CMK (cell line): ENCODE data around the gene HERC3.

Experiments used
- DNase-seq: peaks from one replicate; pipeline ENCODE4 v3.0.0-alpha.2; 2010; ENCODE audit warnings: low read depth

Gene HERC3

DNA sequence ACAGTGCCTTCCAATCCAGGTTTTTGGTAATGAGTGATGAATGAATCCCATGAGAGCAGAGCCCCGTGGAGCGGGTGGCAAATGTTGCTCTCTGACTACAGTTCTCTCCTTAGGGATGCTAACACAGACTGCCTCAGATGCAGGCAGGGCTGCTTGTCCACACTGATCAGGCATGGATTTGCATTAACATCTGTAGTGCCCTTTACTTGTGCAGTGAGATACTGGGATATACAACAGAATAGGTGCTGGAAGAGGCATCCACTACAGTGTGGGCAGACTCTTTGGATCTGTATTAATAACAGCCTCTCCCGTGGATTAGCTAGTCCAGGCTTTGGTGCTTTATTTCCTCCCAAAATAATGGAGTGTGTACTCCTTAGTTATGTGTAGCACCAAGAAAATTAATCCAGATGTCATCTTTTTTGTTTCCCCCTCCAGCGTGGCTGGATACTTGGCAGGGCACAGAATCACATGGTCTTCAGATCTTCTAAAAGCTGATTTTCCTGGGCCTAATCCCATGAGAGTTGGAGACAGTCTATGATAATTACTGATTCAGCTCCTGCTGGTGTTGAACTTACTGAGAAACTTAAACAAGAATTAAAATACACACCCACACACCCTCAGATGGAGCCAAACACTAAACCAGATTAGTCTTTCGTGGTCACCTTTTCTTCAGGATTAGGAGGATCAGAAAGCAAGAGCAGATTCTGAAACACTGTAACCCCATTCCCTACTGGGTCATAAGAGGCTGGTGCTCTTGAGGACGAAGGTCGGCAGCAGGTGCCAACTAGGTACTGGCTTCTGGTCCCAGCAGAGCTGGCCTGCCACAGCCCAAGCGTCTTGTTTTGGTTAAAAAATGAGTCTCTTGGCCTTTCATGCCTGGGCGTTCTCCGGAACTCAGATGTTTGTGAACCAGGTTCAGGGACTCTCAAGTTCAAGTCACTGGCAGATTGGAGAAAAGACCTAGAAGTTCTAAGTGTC is 128.5 kb downstream of the HERC3 start:
- DNase-seq: no peak

DNA sequence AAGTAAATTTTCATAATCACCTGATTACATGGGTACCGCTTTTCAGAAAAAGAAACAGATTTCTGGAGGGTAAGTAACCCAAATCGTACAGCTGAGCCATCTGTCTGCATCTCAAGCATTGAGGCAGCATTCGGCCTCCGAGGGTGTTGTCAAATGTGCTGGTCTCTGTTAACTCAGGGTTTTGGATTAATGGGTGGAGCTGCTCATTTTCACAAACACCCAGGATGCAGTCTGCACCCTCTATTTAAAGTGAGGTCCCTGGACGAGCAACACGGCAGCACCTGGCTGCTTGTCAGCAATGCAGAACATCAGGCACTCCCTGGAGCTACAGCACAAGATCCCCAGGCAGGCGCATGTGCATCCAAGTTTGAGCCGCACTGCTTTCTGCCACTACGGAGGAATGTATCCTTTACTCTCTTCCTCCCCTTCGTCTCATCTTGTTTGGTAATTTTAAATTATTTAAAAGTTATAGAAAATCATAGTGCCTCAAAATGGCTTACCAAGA is 130.0 kb downstream of the HERC3 start:
- no peak for DNase-seq

DNA sequence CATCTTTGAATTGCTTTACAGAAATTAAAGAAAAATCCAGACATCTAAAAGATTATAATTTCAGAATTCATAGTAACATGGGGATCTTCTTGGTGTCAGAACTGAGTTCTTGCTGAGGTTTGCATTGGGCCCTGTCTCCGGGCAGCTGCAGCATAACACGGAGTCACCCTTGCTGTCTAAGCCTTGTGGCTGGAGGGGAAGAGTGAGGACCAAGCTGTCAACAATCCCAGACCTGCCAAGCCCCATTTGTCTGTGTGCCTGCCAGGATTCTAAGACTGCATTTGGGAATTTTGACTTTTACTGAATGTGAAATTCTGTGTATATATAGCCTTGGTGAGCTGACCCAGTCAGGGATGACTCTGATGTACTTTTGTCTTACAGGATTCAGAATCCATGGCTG is 130.5 kb downstream of the HERC3 start:
- DNase-seq: no peak

DNA sequence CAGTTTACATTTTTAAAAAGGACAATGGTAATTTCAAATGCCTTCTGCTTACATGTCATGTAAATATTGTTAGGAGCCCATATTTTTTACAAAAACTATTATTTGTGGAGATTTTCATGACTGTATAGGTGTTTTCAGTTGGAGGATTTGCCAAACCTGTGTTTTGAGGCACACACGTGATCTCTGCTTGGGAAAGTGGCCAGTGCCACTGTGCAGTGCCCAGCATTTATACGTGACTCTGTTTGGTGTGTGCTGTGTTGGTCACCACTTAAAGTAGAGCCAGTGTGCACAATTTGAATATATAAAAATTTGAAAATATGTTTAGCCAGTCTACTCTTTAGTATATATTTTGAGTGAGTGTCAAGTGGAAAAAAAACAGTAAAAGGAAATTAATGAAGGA is 132.1 kb downstream of the HERC3 start:
- DNase-seq: no peak

DNA sequence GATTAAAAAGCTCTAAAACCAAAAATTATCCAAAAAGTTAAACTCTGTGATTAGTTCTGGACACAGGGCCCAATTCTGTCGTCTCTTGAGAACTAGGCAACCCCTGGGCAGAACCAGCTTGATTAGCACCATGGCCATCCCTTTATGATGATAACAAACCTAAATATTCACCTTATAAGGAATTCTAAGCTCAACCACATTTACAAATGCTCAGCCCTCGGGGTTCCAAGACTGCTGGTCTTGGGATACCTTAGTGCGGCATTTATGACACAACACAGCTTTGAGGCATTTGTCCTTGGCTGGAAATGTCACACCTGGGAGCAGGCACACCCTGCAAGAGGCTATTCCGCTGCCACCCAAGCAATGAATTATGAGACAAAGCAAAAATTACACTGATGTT is 132.9 kb downstream of the HERC3 start:
- no peak for DNase-seq

DNA sequence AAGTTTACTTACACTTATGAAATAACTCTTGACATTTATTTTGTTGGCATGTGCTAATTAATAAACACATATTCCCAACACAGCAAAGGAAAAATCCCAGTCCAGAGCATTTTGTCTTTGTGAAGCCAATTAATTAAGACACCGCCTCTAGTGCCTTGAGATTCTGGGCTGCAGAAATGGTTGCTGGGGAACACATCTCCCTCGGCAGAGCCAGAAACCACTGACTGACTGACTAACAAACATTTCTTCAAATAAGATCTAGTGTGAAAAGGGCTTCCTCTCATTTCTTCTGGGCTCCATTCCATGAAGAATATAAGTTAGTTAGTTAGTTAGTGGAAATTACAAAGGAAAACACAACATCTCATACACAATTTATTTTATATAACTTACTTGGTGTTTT is 133.7 kb downstream of the HERC3 start:
- no peak for DNase-seq

DNA sequence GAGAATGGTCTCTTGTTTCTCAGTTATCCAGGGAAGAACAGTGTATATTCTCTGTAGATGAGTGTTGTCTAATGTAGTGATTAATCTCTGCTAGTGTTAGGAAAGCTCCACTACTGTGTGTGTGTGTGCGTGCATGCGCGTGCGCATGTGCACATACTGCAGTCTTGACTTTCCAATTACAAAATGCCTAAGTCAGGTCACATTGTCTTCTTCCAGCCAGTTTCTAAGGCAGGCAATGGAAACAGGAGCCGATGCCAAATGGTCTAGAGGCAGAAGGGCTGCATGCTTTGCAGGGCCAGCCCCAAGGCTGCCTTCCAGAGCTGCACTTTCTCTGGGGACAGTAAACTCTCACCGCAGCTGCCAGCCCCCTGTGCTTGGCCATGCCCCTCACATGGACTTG is 135.9 kb downstream of the HERC3 start:
- no peak for DNase-seq

DNA sequence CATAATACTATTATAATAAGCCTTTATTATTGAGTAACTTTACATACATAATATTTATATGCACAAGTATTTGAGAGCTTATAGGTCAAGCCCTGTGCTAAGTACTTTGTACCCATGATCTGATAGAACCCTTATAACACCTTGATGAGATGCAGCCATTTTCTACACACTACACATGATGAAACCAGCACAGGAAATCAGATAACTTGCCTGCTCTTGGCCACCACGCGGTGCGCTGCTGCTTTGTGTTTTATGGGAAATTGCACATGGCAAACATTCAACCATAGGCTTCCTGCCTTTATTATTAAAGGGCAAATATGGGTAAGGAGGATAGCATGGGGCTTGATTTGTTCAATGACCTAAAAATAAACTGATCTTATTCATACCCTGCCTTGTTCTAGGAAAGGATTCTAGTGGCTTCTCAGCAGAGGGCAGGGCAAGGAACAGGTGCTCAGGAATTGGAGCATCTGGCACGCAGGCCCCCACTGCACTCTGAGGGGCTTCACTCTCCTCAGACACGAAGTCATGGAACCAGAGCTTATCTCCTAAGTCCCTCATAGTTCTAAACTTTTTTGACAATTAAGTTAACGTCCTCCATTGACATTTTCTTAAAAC is 137.0 kb downstream of the HERC3 start:
- DNase-seq: no peak

DNA sequence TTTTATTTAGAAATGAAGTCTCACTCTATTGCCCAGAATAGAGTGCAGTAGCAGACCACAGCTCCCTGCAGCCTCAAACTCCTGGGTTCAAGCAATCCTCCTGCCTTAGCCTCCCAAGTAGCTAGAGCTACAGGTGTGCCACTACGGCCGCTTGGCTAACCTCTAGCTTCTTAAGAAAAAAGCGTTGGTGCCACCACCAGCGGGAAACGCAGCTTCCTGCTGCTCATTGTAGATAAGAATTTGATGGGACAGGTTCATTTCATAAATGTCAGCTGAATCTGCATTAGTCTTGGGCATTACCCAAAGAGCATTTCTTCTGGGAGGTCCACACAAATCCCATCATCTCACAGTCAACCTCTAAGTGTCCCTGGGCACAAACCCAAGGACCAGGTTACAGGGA is 138.5 kb downstream of the HERC3 start:
- DNase-seq: no peak

DNA sequence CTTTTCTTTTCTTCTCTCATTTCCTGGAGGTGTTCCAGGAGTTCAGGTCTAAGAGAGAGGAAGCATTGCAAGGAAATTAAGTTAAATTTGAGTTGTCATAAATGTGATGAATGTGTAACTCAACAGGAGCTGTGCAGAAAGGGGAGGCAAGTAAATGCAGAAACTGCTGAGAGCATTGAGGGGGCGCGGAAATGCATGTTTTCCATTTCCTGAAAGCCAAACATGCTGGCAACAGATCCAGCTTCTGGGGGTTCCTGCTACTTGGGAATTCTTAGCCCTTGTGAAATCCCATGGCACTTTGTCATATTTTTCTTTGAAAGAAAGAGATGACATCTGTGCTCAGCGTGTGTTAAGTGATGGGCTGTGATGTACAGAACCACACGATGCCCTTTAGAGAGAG is 139.1 kb downstream of the HERC3 start:
- DNase-seq: no peak

DNA sequence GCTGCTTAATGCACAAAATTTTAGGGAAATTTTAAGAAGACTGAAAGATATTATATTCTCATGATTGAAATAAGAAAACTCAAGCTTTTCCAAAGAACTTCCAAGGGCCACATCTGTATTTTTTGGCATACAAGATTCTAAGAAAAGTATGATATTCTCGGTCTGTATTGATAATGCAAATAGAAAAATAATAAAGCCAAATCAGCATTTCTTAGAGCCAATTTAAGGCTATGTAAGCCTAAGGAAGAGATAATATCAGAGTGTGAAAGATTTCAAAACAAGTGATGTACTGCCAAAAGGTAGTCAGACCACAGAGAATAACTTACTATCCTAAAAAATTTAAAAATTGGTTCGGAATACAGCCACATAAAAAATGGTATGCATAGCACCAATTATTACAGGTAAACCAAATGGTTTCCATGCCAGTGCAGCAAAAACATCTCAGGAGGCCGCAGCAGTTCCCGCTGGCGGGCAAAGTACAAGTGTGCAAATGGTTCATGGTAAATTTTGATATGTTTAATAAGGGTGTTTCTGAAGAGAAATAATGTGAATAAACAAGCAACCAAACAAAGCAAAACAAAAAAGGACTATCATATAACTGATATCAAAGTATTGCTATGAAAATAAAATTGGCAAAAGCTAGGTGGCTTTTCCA is 140.6 kb downstream of the HERC3 start:
- no peak for DNase-seq

DNA sequence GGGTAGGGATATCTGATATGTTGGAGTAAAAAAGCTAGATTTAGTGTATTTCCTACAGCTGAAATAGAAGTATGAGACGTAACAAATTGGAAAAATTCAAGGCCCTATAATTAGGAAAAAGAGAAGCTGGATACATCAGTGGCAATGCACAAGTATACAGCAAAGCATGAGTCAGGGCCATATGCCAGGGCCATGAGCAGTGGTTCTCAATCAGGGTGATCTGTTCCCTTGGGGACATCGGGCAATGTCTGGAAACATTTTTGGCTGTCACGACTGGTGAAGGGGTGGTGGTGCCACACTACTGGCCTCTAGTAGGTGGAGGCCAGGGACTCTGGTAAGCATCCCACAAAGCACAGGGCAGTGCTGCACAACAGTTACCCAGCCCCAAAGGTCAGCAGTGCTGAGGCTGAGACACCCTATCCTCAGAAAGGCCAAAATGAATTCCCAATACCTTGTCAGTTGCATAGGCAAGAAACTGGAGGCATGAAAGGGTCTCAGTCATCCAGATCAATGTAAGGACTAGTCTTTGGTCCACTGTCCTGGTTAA is 142.2 kb downstream of the HERC3 start:
- no peak for DNase-seq

DNA sequence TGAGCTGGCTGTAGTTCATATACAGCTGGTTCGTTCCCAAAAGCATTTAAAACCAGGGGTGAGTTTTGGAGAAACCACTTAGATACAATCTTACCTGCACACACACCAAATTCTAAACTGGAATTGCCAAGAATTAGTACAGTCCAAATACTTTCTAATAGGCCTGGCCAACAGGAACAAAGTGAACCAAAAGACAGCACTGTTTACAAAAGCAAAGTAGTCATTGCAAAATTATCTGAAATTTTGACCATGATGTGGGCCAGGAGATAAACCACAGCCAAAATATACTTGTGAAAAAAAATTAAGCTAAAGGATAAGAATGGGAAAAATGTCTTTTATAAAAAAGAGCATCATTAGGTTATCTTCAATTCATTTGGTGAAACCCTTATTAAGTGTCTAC is 143.3 kb downstream of the HERC3 start:
- no peak for DNase-seq

DNA sequence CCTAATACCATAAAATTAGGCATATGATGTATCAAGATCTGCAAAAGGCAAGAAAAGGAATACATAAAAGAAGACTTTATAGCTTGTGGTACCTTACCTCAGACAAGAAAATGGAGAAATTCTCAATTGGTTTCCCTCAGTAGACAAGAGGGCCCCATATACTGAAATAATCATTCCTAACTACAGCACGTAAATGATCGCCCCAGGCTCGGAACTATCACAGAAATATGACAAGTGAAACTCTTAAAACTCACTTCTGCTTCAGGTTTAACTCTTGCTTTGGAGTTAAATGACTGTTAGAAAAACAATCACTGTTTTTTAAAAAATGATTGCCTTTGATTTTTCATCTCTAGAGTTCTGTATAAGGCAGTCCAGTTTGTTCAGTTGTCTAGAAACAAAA is 144.0 kb downstream of the HERC3 start:
- DNase-seq: no peak

DNA sequence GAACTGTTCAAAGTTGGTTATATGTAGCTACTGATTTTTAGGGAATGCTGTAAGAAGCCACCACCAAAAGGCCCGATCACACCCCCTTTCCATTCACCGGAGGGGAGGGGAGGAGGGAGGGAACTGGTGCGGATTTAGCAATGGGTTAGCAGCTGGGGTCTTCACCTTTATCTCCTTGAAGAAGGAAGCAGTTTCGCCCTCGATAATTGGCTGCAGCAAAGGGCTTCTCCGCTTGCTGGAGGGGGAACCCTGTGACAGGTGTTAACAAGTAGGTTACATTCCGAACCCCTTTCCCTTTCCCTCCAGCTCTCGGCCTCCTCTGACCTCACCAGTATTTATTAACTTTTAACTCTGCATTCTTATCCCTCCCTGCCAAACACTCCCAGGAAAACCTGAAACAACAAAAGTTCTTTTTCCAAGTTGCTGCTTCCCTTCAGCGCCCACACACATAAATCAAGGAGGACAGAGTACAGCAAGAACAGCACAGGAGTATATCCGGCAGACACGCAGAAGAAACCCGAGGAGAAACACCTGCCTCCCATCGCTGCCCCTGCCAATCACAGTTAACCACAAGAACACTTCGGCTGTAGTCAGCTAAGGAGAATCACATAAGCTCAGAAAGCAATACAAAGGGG is 145.1 kb downstream of the HERC3 start:
- no peak for DNase-seq

DNA sequence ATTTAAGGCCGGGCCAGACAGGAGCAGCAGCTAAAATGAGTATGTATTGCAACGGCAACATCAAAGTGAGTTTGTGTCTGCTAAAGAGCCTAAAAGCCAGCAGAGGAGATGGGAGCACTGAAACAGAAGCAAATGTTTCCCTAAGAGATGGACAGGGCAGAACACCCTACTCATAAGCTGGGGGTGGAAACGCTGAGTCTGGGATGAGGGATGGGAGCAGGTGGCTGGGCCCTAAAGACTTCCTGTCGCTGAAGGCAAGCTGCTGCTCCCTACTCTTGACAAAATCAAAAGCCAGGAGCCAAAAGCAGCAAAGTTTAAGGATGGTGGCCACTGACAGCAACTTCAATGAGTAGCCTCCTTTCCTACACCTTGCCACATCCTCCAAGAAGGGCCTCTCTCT is 145.9 kb downstream of the HERC3 start:
- no peak for DNase-seq

DNA sequence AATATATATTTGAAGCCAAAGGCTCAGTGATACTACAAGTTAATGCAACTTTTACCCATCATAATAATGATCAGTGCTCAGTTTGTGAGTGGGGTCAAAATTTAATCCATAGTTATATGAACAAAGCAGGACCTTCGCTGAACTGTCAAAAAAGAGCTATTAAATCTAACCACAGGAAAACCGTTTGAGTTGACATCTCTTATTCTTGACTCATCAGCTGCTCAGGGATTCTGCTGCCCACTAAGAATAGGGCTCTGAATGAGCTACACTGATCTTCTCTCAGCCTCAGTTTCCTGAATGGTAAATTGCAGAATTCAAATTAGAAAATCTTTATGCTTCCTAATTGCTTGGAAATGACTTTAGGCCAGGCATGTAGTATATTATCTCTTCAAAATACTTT is 150.3 kb downstream of the HERC3 start:
- DNase-seq: no peak

DNA sequence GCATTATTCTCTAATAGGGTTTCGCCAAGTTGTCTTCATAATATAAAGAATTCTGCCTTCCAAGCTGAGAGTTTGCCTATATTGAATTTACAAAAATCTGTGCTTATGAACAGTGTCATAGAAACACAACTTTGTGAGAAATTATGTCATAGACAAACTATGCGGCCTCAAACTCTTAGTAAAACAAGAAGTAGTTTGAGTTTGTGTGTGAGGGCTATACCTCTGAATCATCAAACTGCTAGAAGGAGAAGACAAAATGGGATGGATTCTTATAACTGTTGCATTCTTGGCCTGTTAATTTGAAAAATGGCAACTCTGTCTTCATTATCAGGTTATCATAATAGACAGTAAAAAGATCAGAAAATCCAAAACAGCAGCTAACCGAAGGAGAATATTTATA is 151.4 kb downstream of the HERC3 start:
- no peak for DNase-seq

DNA sequence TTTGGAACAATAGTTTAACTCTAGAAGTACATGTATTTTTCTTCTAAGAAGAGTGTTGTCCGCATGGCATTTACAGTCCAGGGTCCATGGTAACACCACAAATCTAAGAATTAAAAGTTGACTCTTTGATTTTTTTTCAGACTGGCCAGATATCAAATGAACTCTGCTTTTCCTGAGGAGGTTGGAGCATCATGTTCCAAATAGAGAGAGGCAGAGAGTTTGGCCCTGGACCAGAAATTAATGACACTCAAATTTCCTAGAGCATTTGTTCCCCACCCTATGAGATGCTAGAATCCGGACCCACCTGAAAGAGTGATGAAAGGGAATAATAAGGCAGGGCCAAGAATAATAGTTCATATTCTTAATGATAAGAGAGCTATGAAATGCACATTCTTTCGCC is 152.3 kb downstream of the HERC3 start:
- no peak for DNase-seq

DNA sequence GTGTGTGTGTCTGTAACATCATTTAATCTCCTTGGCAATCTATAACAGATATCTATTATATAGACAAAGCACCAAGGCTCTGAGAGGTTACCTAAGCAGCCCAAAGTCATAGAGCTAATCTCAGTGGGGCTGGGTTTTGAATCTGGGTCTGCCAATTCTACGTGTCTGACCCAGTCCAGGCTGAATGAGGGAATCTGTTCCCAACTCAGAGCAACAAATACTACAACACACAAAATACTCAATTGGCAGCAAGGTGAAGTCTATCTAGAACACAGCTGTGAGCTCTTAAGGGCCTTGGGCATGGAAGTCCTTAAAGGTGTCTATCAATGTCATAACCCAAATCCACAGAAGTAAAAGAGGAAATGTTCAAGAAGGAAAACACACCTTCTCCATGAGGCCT is 152.9 kb downstream of the HERC3 start:
- no peak for DNase-seq

DNA sequence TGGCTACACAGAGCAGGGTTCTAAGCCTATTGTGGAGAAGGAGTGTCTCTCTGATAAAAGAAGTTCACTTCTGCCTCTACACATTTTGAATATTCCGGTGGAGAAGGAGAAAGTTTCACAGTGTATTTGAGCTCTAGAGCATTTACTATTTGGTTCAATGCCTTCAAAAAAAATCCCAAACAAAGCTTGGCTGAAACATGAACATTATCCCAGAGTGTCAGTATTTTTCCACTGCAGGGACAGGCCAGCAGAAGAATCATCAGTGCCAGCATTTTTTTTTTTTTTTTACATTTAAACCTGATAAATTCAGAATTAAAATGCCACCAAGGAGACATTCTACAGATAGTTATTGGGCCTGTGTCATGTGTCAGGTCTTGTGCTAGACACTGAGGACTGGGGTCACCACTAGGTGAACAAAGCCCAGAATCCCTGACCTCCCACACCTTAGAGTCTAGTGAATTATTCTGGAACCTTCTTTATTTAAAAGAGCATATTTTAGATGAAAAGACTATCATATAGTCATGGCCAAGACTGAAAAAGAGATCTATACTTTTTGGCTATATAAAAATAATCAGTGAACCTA is 153.4 kb downstream of the HERC3 start:
- DNase-seq: no peak

DNA sequence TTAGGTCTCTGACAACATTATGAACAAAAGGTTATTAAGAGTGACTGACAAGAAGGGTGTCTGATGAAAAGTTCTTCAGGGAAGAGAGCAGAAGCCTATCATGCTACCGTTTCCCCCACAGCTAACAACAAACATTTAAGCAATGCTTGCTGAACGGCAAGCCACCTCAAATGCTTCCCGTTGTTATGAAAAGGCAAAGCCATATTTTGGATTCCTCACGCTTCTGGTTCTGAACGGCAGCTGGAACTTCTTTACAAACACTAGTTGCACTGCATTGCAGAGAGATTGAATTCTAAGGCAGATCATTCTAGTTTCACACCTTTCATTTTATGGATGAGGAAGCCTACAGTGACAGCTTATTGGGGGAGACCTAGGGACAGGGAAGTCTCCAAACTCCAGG is 153.9 kb downstream of the HERC3 start:
- no peak for DNase-seq
